ENCODE results near the gene SHPK. TPM values are rescaled to one million over a fixed set of nuclear protein-coding genes. Genes with fewer than 3 reads are reported as not detected.

SHPK gene
- total RNA-seq, 1 donor from 2014 or later, result 11.2 TPM

DNA sequence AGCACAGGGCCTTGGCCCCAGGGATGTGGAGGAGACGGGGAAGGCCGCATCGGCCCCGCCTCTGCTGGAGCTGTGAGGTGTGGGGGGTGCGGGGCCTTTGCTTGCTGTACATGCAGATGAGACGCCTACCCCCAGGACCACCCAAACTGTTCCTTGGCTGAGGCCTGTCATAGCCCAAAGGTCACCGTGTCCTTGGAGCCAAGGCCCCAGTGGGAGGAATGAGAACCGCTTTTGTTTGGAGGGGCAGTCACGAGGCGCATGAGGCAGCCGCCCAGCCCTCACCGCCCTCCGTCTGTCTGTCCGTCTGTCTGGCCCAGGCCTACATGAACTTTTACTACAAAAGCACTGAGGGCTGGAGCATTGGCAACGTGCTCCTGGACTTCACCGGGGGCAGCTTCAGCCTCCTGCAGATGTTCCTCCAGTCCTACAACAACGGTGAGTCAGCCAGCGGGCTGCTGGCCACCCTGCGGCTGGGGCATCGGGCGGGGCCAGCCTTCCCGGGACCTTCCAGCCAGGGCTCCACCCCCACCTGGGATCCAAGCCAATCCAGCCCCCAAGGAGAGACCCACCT is 23.6 kb upstream of the SHPK start:
- ATAC-seq, result peak; percentile 54

DNA sequence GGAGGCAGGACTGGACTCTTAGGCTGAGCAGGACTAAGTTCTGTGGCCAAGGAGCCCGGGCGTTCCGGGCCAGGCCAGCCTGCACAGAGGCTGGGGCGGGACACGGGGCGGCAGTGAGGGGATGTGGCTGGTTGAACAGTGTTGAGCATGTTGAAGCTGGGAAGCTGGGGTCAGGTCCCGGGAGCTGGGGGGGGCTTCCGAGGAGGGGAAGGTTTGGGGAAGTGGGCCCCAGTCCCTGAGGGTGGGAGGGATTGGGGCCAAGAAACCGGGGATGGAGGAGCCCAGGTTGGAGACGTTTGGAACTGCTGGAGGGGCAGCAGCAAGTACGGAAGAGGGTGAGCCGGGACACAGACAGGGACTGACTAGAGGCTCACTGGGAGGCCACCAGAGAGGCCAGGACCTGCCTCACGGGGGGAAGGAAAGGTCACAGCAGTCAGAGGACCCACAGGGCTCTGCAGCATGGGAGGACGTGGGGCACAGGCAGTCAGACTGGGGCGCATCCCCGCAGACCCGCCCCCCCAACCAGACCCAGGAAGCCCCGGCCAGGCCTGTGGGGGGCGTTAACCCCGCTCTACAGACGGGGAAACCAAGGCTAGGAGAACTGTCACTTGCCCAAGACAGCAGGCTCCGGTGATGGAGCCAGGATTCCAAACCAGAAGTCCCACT is 22.9 kb upstream of the SHPK start:
- peak; percentile 1 for ATAC-seq

DNA sequence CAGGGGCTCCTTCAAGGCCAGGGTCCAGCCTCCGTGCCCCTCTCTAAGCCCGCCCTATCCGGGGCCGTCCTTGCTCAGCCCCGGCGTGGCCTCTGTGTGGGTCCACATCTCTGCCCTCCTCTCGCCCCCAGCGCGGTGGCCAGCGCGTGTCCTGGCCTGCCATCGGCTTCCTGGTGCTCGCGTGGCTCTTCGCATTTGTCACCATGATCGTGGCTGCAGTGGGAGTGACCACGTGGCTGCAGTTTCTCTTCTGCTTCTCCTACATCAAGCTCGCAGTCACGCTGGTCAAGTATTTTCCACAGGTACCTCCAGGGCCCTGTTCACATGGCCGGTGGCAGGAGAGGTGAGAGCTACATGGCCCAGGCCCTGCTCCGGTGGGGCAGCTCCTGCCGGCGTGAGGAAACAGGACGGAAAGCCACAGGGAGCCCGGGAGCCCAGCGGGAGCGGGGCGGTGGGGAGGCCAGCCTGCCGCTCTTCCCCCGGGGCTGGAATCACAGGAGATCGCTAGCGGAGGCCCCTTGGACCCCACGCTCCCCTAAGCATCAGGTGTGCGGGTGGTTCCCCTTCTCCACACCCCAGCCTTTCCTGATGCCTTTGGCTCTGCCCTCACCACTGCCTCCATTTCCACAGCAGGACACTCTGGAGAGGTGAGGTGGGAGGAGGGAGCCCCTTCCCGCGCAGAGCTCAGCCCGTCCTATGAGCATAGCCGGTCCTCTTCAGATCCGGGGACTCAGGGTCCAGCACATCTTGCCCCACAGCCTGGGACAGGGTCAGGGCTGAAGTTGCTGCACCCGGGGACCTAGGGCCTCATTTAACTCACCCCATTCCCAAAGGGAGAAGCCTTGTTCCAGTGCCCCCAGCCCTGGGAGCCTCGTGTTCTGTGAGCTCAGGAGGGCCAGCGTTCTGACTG is 22.1 kb upstream of the SHPK start:
- peak; percentile 3 for ATAC-seq

DNA sequence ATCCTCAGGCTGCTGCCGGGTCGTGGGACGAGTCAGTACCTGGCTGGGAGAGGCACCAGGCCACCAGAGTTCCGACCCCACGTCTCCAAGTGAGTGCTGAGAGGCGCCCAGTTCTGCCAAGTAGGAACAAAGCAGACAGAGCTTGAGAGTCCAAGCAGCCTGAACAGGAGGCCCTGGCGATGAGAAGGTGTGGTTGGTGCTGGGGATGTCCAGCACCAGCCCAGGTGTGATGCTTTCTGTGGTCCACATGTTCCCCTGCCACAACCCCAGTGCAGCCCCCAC is 21.5 kb upstream of the SHPK start:
- no peak for ATAC-seq

DNA sequence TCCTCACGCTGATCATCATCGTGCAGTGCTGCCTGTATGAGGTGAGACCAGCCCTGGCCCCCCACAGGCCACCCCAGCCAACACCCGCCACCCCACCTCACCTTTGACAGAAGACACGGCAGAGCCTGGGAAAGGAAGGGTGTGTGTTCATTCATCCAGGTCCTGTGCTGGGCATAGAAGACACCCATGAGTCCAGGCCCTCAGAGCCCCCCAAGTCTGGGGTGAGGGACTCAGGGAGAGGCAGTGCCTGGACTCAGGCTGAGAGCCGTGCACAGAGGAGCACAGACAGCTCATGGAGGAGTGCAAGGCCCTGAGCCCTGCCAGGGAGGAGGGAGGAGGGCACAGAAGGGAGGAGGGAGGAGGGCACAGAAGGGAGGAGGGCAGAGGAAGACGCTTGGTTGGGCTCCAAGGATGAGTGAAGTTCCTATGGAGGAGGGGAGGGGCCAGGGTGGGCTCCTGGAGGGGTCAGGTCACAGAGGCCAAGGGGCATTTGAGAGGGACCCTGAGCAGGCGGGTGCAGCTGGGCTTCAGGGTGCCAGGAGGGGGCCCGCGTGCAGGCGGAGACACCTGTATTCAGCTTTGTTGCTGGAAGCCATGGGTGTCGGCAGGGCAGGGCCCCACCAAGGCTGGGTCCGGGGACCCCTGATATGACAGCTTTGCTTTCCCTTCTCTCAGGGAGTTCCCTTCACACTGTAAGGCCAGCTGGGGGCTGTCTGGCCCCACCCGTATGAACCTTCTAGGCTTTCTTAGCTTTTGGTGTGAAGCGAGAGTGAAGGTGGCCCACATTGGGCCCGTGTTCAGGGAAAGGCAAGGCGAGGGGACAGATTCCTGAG is 20.9 kb upstream of the SHPK start:
- ATAC-seq, result no peak

DNA sequence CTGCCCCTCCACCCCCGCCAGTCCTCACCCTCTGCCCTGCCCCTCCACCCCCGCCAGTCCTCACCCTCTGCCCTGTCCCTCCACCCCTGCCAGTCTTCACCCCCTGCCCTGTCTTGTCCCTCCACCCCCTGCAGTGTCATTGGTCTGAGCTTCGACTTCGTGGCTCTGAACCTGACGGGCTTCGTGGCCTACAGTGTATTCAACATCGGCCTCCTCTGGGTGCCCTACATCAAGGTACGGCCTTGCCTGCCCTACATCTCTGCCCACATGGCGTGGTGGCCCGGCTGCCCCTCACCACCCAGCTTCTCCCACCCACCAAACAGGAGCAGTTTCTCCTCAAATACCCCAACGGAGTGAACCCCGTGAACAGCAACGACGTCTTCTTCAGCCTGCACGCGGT is 20.3 kb upstream of the SHPK start:
- no peak for ATAC-seq

DNA sequence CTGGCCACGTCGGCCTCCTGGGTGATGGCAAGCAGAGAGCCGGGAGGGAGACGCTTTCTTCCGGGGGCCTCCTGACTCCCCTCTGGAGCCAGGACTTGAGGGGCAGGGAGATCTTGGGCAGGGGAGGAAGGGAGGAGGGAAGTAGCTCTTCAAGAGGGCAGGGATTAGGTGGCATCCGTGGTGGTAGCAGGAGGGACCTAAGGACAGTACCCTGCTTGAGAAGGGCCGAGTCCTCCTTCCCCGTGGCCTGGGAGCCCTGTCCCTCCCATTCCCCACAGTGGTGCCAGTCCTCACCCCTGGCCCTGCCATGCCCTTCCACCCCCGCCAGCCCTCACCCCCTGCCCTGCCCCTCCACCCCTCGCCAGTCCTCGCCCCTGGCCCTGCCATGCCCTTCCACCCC is 19.7 kb upstream of the SHPK start:
- ATAC-seq, result no peak

DNA sequence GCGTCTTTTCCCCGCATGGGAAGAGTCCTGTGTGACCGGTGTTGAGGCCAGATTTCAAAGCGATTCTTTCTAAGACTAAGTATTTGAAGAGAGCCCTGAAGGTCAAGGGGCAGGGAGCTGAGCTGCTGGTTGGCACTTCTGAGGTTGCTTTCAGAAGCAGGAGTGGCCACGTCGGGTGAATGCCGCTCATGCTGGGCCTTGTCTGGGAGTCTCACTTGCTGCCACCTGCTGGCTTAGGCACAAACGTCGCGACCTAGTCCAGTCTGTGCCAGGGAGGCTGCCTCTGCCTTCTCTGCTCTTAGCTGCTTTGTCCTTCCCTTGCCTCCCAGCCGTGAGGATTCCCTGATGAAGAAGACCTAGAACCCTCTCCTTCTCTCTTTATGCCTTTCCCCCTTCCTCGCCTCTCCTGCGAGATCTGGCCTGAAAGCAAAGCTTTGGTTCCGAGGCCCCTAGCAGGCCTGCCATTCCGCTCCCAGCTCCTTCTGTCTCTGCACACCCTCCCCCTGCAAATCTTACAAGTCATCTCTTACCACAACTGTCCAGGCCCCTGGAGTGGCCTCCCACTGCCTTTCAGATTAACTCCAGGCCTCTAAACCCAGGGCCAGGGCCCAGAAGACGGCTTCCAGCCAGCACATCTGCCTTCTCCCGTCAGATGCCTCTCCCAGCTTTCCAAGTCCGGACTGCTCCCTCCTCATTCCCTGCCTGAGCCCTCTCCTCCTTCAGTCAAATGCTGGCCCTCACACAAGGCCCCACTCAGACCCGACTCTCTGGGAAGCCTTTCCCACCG is 11.9 kb upstream of the SHPK start:
- ATAC-seq, result peak; percentile 80

DNA sequence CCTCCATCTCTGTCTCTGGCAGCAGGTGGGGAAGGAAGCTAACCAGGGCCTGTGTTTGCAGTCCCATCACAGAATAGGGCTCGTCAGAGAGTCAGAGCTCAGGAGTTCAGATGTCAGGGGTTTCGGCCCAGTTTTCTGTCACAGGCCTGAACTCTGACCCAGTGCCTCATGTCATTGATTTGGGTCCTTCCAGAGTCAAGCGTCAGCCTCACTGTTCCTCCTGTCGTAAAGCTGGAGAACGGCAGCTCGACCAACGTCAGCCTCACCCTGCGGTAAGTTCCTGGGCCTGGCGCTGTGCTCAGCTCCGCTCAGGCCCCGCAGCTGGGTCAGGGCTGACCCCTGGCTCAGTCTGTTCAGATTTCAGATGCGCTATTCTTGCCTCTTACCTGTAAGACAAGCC is 11.2 kb upstream of the SHPK start:
- ATAC-seq, result no peak

DNA sequence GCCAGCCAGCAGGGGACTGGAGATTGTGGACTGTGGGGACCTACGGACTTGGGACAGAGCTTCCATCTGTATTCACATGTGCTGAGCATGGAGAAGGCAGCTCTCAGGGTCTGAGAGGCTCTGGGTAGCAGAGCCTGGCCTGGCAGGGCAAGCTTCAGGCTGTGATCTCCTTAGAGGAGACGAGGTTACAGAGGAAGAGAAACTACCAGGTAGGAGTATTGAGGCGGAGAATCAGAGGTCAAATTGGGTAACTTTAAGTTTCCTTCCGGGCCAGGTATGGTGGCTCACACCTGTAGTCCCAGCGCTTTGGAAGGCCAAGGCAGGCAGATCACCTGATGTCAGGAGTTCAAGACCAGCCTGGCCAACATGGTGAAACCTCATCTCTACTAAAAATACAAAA is 9.3 kb upstream of the SHPK start:
- no peak for ATAC-seq

DNA sequence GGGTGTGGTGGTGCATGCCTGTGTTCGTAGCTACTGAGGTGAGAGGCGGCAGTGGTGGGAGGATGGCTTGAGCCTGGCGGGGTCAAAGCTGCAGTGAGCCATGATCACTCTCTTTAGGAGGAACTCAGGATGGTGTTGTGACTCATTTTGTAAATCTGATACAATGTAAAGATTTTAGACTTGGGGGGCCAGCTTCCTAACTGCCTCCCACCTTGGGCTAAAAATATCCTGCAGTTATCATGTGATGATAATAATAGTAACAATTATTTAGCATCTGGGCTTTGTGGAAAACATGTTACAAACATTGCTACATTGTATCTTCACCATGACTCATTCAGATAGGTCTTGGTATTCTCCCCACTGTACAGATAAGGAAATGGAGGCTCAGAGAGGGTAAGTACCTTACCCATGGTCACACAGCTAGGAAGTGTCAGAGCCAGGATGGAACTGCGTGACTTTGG is 7.9 kb upstream of the SHPK start:
- no peak for ATAC-seq

DNA sequence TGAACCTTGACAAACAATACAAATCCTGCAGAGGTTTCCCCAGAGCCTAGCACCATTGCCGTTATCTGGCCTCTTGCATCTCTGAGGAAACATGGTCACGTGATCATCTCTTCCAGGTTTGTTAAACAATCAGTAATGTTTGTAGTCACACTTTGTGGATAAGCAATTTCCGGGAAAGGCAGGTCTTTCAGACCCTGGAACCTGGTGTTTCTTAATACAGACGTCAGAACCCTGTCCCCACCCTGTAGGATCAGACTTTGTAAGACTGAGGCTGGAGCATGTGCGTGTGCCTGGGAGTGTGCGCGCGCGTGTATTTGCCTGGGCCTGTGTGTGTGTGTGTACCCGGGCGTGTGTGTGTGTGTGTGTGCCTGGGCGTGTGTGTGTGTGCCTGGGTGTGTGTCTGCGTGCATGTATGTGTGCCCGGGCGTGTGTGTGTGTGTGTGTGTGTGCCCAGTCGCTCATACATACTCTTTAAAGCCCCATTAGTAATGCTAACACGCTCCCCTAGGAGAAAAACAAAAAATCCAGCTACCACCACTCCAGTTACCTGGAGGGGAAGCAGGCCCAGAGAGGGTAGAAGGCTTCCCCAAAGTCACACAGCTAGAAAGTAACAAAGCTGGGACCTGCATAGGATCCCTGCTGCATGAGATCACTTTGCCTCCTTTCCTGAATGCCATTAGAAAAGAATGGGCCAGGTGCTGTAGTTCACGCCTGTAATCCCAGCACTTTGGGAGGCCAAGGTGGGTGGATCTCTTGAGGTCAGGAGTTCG is 5.9 kb upstream of the SHPK start:
- no peak for ATAC-seq

DNA sequence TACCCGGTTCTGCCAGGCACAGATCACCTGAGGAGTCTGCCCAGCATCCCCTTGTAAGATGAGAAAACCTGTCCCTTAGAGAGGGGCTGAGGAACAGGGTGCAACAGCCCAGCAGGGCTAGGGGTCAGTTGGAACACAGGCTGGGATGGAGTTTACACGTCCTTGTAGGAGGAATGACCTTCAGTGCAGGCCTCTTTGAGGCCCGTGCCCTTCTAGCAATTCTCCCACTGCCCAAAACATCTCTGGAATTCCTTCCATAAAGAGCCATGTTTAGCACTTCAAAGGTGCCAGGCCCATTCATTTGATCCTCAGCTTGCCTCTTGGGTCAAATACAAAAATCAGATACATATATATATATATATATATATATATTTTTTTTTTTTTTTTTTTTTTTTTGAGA is 5.0 kb upstream of the SHPK start:
- no peak for ATAC-seq

DNA sequence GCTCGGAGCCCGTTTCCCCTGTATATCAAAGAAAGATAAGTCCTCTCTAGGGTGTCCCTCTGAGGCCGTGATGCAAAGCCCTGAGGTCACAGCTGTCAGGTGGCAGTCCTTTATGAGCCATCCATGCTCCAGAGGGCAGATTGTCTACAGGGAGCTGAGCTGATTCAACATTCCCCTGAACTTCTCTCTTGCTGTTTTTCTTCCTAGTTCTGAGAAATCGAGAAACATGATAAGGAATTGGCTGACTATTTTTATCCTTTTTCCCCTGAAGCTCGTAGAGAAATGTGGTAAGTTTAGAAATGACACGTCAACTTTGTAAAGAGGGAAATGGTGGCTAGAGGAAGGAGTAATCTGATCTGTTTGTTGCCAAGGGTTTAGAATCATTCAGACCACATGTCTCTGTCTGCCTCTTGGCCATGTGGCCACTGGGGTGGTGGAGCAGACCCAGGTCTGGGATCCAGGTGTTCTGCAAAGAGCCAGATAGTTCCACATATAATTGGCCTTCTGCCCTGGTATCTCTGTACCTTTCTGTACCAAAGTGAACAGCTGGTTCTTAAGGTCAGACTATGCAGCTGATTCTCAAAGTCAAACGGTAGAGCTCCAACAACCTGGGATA is 4.0 kb upstream of the SHPK start:
- no peak for ATAC-seq

DNA sequence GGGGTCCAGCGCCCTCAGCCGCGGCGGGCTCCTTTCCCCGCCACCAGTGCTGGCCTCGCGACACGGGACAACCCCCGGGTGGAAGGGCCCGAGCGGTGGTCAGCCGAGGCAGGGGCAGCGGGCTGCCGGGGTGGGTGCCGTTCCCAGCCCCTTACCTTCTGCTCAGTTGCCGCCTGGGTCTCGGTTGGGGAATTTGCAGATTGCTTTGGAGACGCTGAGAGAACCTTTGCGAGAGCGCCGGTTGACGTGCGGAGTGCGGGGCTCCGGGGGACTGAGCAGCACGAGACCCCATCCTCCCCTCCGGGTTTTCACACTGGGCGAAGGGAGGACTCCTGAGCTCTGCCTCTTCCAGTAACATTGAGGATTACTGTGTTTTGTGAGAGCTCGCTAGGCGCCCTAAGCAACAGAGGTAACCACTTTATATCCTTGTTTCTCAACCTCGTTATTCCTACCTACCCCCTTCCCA is 891 bp upstream of the SHPK start:
- ATAC-seq, result no peak

DNA sequence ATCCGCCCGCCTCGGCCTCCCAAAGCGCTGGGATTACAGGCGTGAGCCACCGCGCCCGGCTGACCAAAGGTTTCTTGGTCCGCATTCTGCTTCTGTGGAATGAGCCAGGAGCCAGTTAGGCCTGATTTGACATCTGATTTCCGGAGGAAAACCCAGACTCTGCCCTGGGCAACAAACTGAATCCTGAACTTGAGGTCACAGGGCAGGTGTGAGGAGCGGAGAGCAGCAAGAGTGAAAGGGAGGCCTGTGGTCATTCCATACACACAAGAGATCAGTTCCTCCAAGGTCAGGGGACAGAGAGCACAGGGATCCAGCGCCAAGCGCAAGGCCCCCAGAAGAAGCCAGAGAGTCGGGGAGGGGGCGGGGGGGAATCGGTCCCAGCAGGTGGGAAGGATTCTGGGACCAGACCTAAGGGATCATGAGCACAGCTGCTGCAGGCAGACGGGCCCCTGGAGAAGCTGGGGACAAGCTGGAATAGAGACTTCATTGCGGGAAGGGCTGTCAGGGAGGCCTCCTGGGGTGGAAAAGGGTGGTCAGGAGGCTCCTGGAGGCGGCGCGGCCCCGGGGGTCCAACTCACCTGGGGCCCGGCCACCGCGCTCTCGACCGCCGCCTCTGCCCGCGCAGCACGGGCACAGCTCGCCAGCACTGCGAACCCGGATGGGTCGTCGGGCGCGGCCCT is 436 bp downstream of the SHPK start:
- peak; percentile 34 for ATAC-seq

DNA sequence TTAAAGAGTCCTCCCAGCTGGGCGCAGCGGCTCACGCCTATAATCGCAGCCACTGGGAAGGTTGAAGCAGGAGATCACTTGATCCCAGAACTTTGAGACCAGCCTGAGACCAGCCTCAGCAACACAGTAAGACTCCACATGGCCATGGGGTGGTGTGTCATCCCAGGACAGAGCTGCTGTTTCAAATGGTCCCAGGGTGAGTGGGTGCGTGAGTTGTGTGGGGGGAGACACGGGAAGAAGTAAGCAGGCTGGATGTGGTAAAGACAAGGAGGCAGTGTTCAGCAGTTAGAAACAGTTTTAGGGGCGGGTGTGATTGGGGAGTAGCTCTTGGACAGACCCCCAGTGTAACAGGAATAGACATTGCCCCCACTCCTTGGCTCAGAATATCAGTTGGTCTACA is 3.8 kb downstream of the SHPK start:
- ATAC-seq, result no peak

DNA sequence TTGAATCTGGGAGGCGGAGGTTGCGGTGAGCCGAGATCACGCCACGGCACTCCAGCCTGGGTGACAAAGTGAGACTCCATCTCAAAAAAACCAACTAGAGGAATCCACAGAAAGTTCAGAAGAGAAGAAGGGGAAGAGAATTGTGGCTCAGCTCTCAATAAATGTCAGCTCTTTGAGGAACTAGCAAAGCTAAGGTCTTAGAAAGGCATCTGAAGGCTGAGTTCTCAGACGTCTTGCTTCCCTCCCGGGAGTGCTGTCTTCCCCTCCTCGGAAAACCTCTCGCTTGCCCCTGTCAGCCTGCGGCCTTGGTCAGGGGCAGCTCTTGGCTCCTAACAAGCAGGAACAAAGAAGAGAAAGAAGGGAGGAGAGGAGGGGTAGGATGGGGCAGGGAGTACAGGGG is 5.3 kb downstream of the SHPK start:
- no peak for ATAC-seq

DNA sequence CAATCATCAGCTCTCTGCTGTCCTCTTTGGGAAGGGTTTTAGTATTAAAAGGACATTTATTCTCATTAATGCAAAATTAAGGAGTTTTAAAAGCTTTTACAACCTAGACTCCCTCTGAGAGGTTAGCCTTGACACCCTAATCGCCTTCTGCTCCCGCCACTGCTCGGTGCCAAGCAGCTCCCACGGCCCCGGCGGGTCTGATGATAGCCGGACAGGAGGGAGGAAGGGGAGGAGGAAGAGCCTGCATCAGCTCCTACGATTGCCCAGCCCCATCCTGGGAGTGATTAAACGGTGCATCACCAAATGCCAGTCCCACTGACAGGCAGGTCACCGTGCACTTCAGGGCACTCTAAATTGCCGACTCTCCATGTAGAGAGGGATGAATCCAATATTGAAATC is 8.3 kb downstream of the SHPK start:
- no peak for ATAC-seq

Measured in esophagus mucosa (tissue), 1 donor.